GM13976 (cell line): Measurements from ENCODE around the gene LIPA.
"Not testable (repeated sequence)": the region's sequence is repeated elsewhere in the genome, so short reads cannot be mapped to it uniquely, and the experiment has no call there.

Source experiments
- DNase-seq: peaks from one replicate; pipeline ENCODE4 v3.0.0; 2012; ENCODE audit warnings: low spot score
- CTCF ChIP-seq: IDR thresholded peaks from 2 replicates; pipeline ENCODE4 v1.5.1; 2012; ENCODE audit warnings: borderline replicate concordance, mild to moderate bottlenecking; ENCODE audit not compliant: insufficient read depth; ENCODE audit errors: extremely low read depth, missing control alignments, control extremely low read depth
- in situ Hi-C: fragments of 300-500 bp; cut with MboI; formaldehyde crosslinking; loops from one replicate; pipeline ENCODE4 v1.12.0; 2022; ENCODE audit warnings: low sequenced_read_pairs, mixed read lengths, inconsistent platforms; ENCODE audit not compliant: unreplicated experiment

Gene LIPA

DNA sequence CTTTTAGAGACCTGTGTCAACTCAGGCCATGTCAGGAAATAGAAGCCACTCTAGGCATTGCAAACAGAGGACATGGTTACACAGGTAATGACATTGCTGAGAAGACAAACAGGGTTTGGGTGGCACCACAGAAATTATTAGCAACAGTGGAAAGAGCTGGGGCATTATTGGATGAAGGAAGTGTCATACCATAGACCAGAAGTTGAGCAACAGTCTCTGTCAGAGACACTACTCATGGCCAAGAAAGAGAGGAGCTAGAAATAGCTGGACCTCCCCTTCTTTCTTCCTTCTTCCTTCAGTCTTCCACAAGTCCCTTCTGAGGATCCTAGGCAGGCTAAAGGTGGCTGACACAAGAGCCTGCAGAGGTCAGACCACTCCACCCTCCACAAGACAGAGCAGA is 4.2 kb upstream of the LIPA start:
- TF ChIP-seq CTCF, result no peak
- in situ Hi-C loops, result no loop called here
- DNase-seq, result no peak

- DNase-seq, in situ Hi-C loops: not testable (repeated sequence)
Measured at GRCh38 chr10:89255091-89255579, 3.6 kb upstream of the LIPA start.

DNA sequence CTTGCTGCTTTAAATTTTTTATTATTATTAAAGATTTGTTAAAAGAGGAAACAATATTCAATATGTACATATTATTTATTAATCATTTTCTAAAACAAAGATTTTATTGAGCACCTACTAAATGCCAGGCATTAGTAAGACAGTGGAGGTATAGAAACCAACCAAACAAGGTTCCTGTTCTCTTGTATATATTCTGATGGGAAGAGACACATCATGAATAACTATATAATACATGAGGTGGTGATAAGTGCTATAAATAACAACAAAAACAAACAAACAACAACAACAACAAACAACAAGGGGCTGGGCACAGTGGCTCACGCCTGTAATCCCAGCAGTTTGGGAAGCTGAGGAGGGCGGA is 630 bp upstream of the LIPA start:
- DNase-seq, result no peak
- in situ Hi-C loops, result no loop called here
- no peak for TF ChIP-seq CTCF

GRCh38 chr10:89250865-89251408 is 638 bp downstream of the LIPA start:
- TF ChIP-seq CTCF, result no peak
- DNase-seq, result peak; percentile 22
- in situ Hi-C loops, result no loop called here

DNA sequence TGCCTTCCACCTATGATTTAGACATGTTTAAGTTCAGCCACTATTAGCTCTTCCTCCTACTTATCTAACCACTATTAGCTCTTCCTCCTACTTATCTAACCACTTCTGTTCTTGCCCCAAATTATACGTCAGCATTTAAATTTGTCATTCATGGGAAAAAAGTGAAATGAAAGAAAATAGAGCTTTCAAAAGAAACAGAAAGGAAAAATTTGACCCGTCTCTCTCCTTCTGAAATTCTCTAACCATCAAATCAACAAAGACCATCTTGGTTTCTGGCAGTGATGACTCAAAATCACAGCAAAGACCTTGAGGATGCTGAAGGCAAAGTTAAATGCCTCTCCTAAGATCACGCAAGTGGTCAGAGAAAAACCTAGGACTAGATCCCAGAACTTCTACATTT is 2.6 kb downstream of the LIPA start:
- in situ Hi-C loops, result no loop called here
- DNase-seq, result peak; percentile 54
- no peak for TF ChIP-seq CTCF

DNA sequence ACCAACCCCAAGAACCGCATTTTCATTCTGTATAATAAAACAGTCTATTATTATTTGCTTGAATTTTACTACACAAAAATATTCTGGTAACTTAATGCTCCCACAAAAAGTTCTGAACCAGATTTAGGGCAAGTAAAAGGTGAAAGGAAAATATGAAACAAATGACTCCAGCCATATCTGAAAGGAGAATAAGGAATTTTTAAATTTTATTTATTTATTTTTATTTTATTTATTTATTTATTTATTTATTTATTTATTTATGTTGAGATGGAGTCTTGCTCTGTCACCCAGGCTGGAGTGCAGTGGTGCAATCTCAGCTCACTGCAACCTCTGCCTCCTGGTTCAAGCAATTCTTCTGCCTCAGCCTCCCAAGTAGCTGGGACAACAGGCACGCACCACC is 4.0 kb downstream of the LIPA start:
- in situ Hi-C loops, DNase-seq: not testable (repeated sequence)

- no peak for TF ChIP-seq CTCF
- in situ Hi-C loops, result no loop called here
- peak; percentile 58 for DNase-seq
Measured at GRCh38 chr10:89245802-89246201, 5.8 kb downstream of the LIPA start.
